ENCODE measurements around the gene DRC7.

The DRC7 gene

DNA sequence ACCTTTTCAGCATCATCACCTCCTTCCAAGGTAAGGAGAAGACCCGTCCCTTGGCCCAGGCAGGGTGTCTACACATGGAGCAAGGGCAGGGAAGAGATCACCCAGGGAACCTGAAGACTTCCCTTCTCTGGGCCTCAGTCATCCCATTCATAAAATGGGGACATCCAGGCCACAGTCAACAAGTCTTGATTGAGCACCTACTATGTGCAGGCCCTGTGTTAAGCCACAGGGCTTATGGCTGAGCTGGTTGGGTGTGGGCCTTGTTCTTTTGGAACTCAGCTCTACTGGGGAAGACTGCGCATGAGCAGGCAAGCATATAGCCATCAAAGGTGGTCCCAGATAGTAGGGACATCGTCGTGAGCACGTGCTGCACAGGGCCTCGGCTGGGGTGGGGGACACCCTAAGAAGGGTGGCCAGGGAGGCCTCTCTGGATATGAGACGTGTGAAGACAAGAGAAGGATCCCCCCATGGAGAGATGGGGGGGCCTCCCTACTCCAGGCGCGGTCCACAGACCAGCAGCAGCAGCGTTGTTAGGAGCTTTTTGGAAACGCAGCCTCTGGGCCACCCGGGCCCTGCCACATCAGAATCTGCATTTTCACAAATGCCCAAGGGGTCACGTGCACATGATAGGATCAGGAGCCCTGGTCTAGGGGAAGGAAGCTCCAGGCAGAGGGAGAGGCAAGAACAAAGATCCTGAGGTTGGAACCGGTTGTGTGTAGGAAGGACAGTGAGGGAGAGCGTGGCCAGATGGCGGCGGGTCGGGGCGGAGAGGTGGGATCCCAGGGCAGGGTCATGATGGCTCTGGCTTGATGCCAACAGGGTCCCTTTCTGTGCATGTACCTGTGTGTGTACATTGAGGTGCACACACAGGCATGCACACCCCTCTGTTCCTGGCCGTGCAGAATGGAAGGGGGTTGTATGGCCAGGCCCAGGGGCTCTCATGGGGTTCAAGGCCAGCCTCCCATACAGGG, 32.4 kb upstream of the DRC7 start:
- TF ChIP-seq EZH2phosphoT487 (IDR thresholded peaks at IDR 0.05; ENCODE audit: low read depth), result no peak
- TF ChIP-seq, protein P1, sequence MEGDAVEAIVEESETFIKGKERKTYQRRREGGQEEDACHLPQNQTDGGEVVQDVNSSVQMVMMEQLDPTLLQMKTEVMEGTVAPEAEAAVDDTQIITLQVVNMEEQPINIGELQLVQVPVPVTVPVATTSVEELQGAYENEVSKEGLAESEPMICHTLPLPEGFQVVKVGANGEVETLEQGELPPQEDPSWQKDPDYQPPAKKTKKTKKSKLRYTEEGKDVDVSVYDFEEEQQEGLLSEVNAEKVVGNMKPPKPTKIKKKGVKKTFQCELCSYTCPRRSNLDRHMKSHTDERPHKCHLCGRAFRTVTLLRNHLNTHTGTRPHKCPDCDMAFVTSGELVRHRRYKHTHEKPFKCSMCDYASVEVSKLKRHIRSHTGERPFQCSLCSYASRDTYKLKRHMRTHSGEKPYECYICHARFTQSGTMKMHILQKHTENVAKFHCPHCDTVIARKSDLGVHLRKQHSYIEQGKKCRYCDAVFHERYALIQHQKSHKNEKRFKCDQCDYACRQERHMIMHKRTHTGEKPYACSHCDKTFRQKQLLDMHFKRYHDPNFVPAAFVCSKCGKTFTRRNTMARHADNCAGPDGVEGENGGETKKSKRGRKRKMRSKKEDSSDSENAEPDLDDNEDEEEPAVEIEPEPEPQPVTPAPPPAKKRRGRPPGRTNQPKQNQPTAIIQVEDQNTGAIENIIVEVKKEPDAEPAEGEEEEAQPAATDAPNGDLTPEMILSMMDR (IDR thresholded peaks at IDR 0.05; ENCODE audit: low read depth, low read length), result no peak
- Histone ChIP-seq H3K4me3 (ENCODE audit: low read length) (no peak overlapping the region), H3K4me2 (ENCODE audit: low read length) (no peak overlapping the region), H3K27me3 (ENCODE audit: low read depth, low read length) (peaks cover 13% of the 10 kb centered on the region), H2AFZ (ENCODE audit: low read depth, low read length) (no peak overlapping the region), H4K20me1 (ENCODE audit: insufficient read depth, low read length) (0 out of 2 replicates have a peak, but pooled peaks cover 4% of the 10 kb centered on the region), H3K36me3 (replicated peaks; ENCODE audit: low read depth, low read length) (no peaks in the 10 kb centered on the region), H3K4me1 (ENCODE audit: low read length) (no peaks in the 10 kb centered on the region), H3K79me2 (ENCODE audit: low read length) (no peaks in the 10 kb centered on the region), H3K27ac (ENCODE audit: low read length) (no peak overlapping the region), H3K9me3 (ENCODE audit: insufficient read depth, low read length) (no peaks in the 10 kb centered on the region), H3K9ac (ENCODE audit: low read length) (no peak overlapping the region)

DNA sequence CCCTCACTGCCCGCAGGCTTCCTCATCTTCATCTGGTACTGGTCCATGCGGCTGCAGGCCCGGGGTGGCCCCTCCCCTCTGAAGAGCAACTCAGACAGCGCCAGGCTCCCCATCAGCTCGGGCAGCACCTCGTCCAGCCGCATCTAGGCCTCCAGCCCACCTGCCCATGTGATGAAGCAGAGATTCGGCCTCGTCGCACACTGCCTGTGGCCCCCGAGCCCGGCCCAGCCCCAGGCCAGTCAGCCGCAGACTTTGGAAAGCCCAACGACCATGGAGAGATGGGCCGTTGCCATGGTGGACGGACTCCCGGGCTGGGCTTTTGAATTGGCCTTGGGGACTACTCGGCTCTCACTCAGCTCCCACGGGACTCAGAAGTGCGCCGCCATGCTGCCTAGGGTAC, 31.2 kb upstream of the DRC7 start:
- Histone ChIP-seq H3K9ac (ENCODE audit: low read length) (no peak overlapping the region), H3K4me1 (ENCODE audit: low read length) (no peaks in the 10 kb centered on the region), H2AFZ (ENCODE audit: low read depth, low read length) (no peak overlapping the region), H3K4me3 (ENCODE audit: low read length) (no peak overlapping the region), H4K20me1 (ENCODE audit: insufficient read depth, low read length) (0 out of 2 replicates have a peak, but pooled peaks cover 4% of the 10 kb centered on the region), H3K27ac (ENCODE audit: low read length) (no peak overlapping the region), H3K79me2 (ENCODE audit: low read length) (no peaks in the 10 kb centered on the region), H3K9me3 (ENCODE audit: insufficient read depth, low read length) (no peaks in the 10 kb centered on the region), H3K27me3 (ENCODE audit: low read depth, low read length) (peaks cover 7% of the 10 kb centered on the region), H3K36me3 (replicated peaks; ENCODE audit: low read depth, low read length) (no peaks in the 10 kb centered on the region), H3K4me2 (ENCODE audit: low read length) (no peak overlapping the region)
- TF ChIP-seq, protein P1 (IDR thresholded peaks at IDR 0.05; ENCODE audit: low read depth, low read length), result no peak
- no peak for TF ChIP-seq EZH2phosphoT487 (IDR thresholded peaks at IDR 0.05; ENCODE audit: low read depth)

DNA sequence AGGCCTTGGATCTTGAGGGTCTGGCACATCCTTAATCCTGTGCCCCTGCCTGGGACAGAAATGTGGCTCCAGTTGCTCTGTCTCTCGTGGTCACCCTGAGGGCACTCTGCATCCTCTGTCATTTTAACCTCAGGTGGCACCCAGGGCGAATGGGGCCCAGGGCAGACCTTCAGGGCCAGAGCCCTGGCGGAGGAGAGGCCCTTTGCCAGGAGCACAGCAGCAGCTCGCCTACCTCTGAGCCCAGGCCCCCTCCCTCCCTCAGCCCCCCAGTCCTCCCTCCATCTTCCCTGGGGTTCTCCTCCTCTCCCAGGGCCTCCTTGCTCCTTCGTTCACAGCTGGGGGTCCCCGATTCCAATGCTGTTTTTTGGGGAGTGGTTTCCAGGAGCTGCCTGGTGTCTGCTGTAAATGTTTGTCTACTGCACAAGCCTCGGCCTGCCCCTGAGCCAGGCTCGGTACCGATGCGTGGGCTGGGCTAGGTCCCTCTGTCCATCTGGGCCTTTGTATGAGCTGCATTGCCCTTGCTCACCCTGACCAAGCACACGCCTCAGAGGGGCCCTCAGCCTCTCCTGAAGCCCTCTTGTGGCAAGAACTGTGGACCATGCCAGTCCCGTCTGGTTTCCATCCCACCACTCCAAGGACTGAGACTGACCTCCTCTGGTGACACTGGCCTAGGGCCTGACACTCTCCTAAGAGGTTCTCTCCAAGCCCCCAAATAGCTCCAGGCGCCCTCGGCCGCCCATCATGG, 30.5 kb upstream of the DRC7 start:
- Histone ChIP-seq H3K4me3 (ENCODE audit: low read length) (no peak overlapping the region), H3K79me2 (ENCODE audit: low read length) (no peaks in the 10 kb centered on the region), H3K9ac (ENCODE audit: low read length) (no peak overlapping the region), H3K27ac (ENCODE audit: low read length) (no peak overlapping the region), H3K9me3 (ENCODE audit: insufficient read depth, low read length) (no peaks in the 10 kb centered on the region), H3K4me1 (ENCODE audit: low read length) (no peaks in the 10 kb centered on the region), H3K4me2 (ENCODE audit: low read length) (no peak overlapping the region), H3K36me3 (replicated peaks; ENCODE audit: low read depth, low read length) (no peaks in the 10 kb centered on the region), H2AFZ (ENCODE audit: low read depth, low read length) (no peak overlapping the region), H4K20me1 (ENCODE audit: insufficient read depth, low read length) (0 out of 2 replicates have a peak, but pooled peaks cover 4% of the 10 kb centered on the region), H3K27me3 (ENCODE audit: low read depth, low read length) (peaks cover 3% of the 10 kb centered on the region)
- TF ChIP-seq, protein P1 (IDR thresholded peaks at IDR 0.05; ENCODE audit: low read depth, low read length), result no peak
- TF ChIP-seq EZH2phosphoT487 (IDR thresholded peaks at IDR 0.05; ENCODE audit: low read depth), result no peak

DNA sequence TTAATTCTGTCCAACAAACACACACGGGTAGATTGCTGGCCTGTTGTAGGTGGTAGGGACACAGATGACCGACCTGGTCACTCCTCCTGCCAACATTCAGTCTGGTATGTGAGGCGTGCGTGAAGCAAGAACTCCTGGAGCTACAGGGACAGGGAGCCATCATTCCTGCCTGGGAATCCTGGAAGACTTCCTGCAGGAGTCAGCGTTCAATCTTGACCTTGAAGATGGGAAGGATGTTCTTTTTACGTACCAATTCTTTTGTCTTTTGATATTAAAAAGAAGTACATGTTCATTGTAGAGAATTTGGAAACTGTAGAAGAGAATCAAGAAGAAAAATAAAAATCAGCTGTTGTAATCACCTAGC, 30.0 kb upstream of the DRC7 start:
- Histone ChIP-seq H4K20me1 (ENCODE audit: insufficient read depth, low read length) (0 out of 2 replicates have a peak, but pooled peaks cover 4% of the 10 kb centered on the region), H3K9ac (ENCODE audit: low read length) (no peak overlapping the region), H2AFZ (ENCODE audit: low read depth, low read length) (no peak overlapping the region), H3K4me1 (ENCODE audit: low read length) (no peaks in the 10 kb centered on the region), H3K27me3 (ENCODE audit: low read depth, low read length) (peaks cover 5% of the 10 kb centered on the region), H3K36me3 (replicated peaks; ENCODE audit: low read depth, low read length) (no peaks in the 10 kb centered on the region), H3K79me2 (ENCODE audit: low read length) (no peaks in the 10 kb centered on the region), H3K27ac (ENCODE audit: low read length) (no peak overlapping the region), H3K4me2 (ENCODE audit: low read length) (no peak overlapping the region), H3K9me3 (ENCODE audit: insufficient read depth, low read length) (no peaks in the 10 kb centered on the region), H3K4me3 (ENCODE audit: low read length) (no peak overlapping the region)
- TF ChIP-seq, protein P1 (IDR thresholded peaks at IDR 0.05; ENCODE audit: low read depth, low read length), result no peak
- TF ChIP-seq EZH2phosphoT487 (IDR thresholded peaks at IDR 0.05; ENCODE audit: low read depth), result no peak

Measured in OCI-LY3 (cell line).